Tibial nerve (tissue), 4 donors: Measurements from ENCODE around the gene OAS1. TPM values are rescaled to one million over a fixed set of nuclear protein-coding genes. Genes with fewer than 3 reads are reported as not detected.
"Not testable (repeated sequence)": the region's sequence is repeated elsewhere in the genome, so short reads cannot be mapped to it uniquely, and the experiment has no call there.

ENCODE experiments used
- DNase-seq, 2 donors: peaks; one replicate each; pipeline ENCODE4 v3.0.0-alpha.2; 2019; ENCODE audit warnings: low spot score in 2 of 2
- H3K27ac ChIP-seq, 4 donors: fragments of 200-600 bp; sonication (generic) in 3 of 4; one replicate each; pipeline ENCODE4 v1.5.1; 2017 to 2019; ENCODE audit warnings: mild to moderate bottlenecking in 1 of 4
- H3K27me3 ChIP-seq, 2 donors: fragments of 200-600 bp; sonication (generic) in 1 of 2; one replicate each; pipeline versions ENCODE4 v1.5.1 to v1.6.0; 2017 to 2019
- H3K36me3 ChIP-seq, 3 donors: fragments of 200-600 bp; sonication (generic); one replicate each; pipeline ENCODE4 v1.5.1; 2018 to 2019
- H3K4me1 ChIP-seq, 4 donors: fragments of 200-600 bp; sonication (generic) in 3 of 4; one replicate each; pipeline ENCODE4 v1.5.1; 2017 to 2019
- H3K4me3 ChIP-seq, 4 donors: fragments of 200-600 bp; sonication (generic) in 3 of 4; one replicate each; pipeline ENCODE4 v1.5.1; 2017 to 2019; ENCODE audit warnings: mild to moderate bottlenecking in 1 of 4, moderate library complexity in 1 of 4
- H3K9me3 ChIP-seq, 4 donors: fragments of 200-600 bp; sonication (generic) in 3 of 4; one replicate each; pipeline ENCODE4 v1.5.1; 2017 to 2019
- CTCF ChIP-seq, 5 experiments: fragments of 200-600 bp in 3 of 5; fragments of 450-650 bp in 2 of 5; sonication (generic) in 3 of 5; IDR thresholded peaks; one replicate each; pipeline ENCODE4 v1.5.1; 2016 to 2019; ENCODE audit warnings: antibody characterized with exemption in 5 of 5, mild to moderate bottlenecking in 3 of 5, moderate library complexity in 2 of 5
- EP300 ChIP-seq, 2 donors: sonication (generic); formaldehyde crosslinking; IDR thresholded peaks; one replicate each; pipeline ENCODE4 v1.6.1; 2017; ENCODE audit warnings: antibody characterized with exemption in 2 of 2, mild to moderate bottlenecking in 1 of 2
- POLR2A ChIP-seq, 2 donors: fragments of 450-650 bp; IDR thresholded peaks; one replicate each; pipeline ENCODE4 v1.6.1; 2017; ENCODE audit warnings: antibody characterized with exemption in 2 of 2, mild to moderate bottlenecking in 2 of 2, moderate library complexity in 2 of 2
- WGBS, 2 donors: methylation state at CpG; one replicate each; pipeline ENCODE4 v1.1.5; 2018; 5-methylcytosine and 5-hydroxymethylcytosine counted together
- total RNA-seq, 4 donors: library from RNA; depleted of rRNA; stranded (reverse); fragments of >200 nt; gene quantifications; one replicate each; pipeline ENCODE4 v1.1.0, GENCODE V29; 2016

OAS1 gene
- total RNA-seq, 4 donors from 2014 or later: 8.2 to 22.8 (median 11.3) TPM

- TF ChIP-seq POLR2A (IDR thresholded peaks at IDR 0.05): no peak
- no peak for TF ChIP-seq CTCF (IDR thresholded peaks at IDR 0.05)
- no peak for TF ChIP-seq EP300 (IDR thresholded peaks at IDR 0.05)
- WGBS, 2 donors: 69 to 74% methylated on average over 7 of the region's 7 CpGs
- DNase-seq: no peak
- Histone ChIP-seq H3K36me3 (peaks cover 0 to 24% (median 0%) of the 10 kb centered on the region in 3 donors), H3K4me3 (peak overlapping the region in 3 of 4 donors; percentile 17 to 53 (median 49)), H3K27ac (peak overlapping the region in 3 of 4 donors; percentile 50 to 67 (median 66)), H3K4me1 (peaks cover 0 to 55% (median 32%) of the 10 kb centered on the region in 4 donors), H3K27me3 (no peaks in the 10 kb centered on the region), H3K9me3 (peaks cover 0 to 9% (median 2%) of the 10 kb centered on the region in 4 donors)
Measured at GRCh38 chr12:112907415-112908157, 824 bp downstream of the OAS1 start.

- H3K27ac ChIP-seq: peak overlapping the region in 3 of 4 donors; percentile 3 to 50 (median 11)
- WGBS, 2 donors: 59 to 69% methylated on average over 12 of the region's 12 CpGs
- peak overlapping the region in 3 of 4 donors; percentile 1 to 53 (median 49) for H3K4me3 ChIP-seq
- H3K4me1 ChIP-seq: peaks cover 0 to 55% (median 32%) of the 10 kb centered on the region in 4 donors
- H3K36me3 ChIP-seq: peaks cover 0 to 34% (median 0%) of the 10 kb centered on the region in 3 donors
- TF ChIP-seq EP300 (IDR thresholded peaks at IDR 0.05) (no peak), POLR2A (IDR thresholded peaks at IDR 0.05) (no peak), CTCF (IDR thresholded peaks at IDR 0.05) (no peak)
- DNase-seq: no peak
- no peaks in the 10 kb centered on the region for H3K27me3 ChIP-seq
- H3K9me3 ChIP-seq: peaks cover 0 to 19% (median 6%) of the 10 kb centered on the region in 4 donors
Measured at GRCh38 chr12:112908548-112908947, 1.8 kb downstream of the OAS1 start.

GRCh38 chr12:112909693-112910092 lies 2.9 kb downstream of the OAS1 start:
- DNase-seq: no peak
- 92 to 99% methylated on average over 4 of the region's 4 CpGs for WGBS, 2 donors
- H3K4me1 ChIP-seq: peaks cover 0 to 46% (median 25%) of the 10 kb centered on the region in 4 donors
- H3K36me3 ChIP-seq: peaks cover 0 to 44% (median 0%) of the 10 kb centered on the region in 3 donors
- no peaks in the 10 kb centered on the region for H3K27me3 ChIP-seq
- no peak for TF ChIP-seq EP300 (IDR thresholded peaks at IDR 0.05)
- TF ChIP-seq CTCF (IDR thresholded peaks at IDR 0.05): no peak
- no peak for TF ChIP-seq POLR2A (IDR thresholded peaks at IDR 0.05)
- H3K9me3 ChIP-seq: peaks cover 0 to 28% (median 8%) of the 10 kb centered on the region in 4 donors
- no peak overlapping the region for H3K4me3 ChIP-seq
- no peak overlapping the region for H3K27ac ChIP-seq

- DNase-seq: no peak
- H3K27ac ChIP-seq: no peak overlapping the region
- H3K9me3 ChIP-seq: peaks cover 0 to 28% (median 8%) of the 10 kb centered on the region in 4 donors
- WGBS, 2 donors: 94 to 100% methylated on average over 1 of the region's 1 CpG
- H3K4me1 ChIP-seq: peaks cover 0 to 11% (median 4%) of the 10 kb centered on the region in 4 donors
- TF ChIP-seq POLR2A (IDR thresholded peaks at IDR 0.05) (no peak), CTCF (IDR thresholded peaks at IDR 0.05) (no peak), EP300 (IDR thresholded peaks at IDR 0.05) (no peak)
- H3K27me3 ChIP-seq: no peaks in the 10 kb centered on the region
- H3K4me3 ChIP-seq: no peak overlapping the region
- peaks cover 0 to 64% (median 3%) of the 10 kb centered on the region in 3 donors for H3K36me3 ChIP-seq
Measured at GRCh38 chr12:112913038-112913688, 6.4 kb downstream of the OAS1 start.

- WGBS, 2 donors: 98 to 100% methylated on average over 2 of the region's 2 CpGs
- not testable (repeated sequence) for H3K27ac ChIP-seq, DNase-seq, H3K4me3 ChIP-seq, H3K4me1 ChIP-seq, H3K27me3 ChIP-seq
- H3K36me3 ChIP-seq: peaks cover 0 to 71% (median 3%) of the 10 kb centered on the region in 3 donors
- peaks cover 0 to 28% (median 8%) of the 10 kb centered on the region in 4 donors for H3K9me3 ChIP-seq
Measured at GRCh38 chr12:112913888-112914287, 7.1 kb downstream of the OAS1 start.
